Stimulated activated CD8-positive, alpha-beta memory T cell treated with anti-CD3 and anti-CD28 coated beads, Interleukin-2, amount 100 ng/mL, for 1 hour (primary cell): ENCODE results near the gene CPEB1.

Experiments used
- DNase-seq, 2 donors: peaks; one replicate each; pipeline ENCODE4 v3.0.0-alpha.2; 2020; ENCODE audit warnings: low read depth in 2 of 2

Gene CPEB1

DNA sequence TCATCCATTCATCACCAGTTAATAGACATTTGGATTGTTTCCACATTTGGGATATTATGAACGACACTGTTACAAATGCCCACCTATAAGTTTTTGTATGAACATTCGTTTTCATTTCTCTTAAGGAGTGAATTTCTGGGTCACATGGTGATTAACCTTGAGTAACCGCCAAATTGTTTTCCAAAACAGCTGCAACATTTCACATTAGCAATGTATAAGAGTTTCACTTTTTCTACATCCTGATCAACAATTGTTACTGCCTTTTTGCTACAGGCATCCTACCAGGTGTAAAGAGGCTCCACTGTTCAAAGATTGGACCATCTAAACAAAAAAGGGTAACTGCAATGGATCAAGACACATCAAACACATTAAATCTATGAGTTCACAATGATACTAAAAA, 52.0 kb downstream of the CPEB1 start:
- no peak for DNase-seq

GRCh38 chr15:82587805-82588204, 59.4 kb downstream of the CPEB1 start:
- DNase-seq: no peak

DNA sequence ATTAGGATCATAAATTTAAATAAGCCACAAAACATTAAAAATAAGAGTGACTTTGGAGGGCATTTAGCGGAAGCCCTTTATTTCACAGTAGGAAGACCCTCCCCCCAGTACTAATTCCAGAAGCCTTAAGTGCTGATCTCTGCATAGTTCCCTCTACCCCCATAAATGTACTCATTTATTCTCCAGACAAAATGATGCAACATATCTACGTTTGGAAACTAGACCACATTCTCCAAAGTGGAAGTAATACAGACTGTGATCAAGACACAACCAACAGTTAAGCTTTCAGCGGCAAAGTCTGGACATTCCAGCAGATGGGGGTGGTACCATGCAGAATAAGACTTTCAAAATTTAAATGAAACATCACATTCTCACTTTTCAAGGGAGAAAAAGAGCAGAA, 62.1 kb downstream of the CPEB1 start:
- no peak for DNase-seq

GRCh38 chr15:82580713-82581112, 66.5 kb downstream of the CPEB1 start:
- DNase-seq: no peak

GRCh38 chr15:82575335-82575734, 71.8 kb downstream of the CPEB1 start:
- no peak for DNase-seq

DNA sequence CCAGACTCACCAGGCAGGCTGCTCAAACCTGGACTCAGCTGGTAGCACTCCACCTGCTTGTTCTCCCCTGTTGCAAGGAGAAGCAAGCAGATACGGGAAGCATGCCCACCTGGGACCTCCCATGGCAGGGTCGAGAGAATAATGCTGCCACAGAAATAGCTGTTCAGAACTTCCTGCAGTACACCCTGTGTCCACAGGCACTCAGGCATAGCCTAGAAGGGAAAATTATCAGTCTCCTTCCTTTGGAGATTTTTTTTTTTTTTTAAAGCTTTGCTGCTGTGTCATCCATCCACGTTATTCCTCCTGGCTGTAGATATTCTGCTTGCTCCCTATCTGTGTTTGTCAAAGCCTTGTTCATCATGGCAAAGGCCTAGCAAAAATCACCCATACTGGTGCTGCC, 74.2 kb downstream of the CPEB1 start:
- DNase-seq: no peak

DNA sequence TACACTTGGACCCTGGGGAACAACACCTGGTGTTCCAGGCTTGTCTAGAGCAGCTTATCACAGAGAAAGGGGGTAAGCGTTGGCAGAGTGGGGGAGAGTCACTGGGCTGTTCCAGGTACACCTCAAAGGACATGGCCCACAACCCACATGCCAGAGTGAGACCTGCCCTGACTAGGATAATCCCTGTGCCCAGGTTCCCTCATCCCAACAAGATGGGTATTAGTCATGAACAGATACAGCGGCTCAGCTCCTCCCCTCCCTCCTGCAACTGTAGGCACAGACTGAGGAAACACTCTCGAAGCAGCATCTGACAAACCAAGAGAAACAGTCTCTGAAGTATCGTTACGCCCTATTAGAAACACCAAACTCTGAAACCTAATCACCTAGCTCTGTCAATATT, 74.9 kb downstream of the CPEB1 start:
- no peak for DNase-seq

- no peak for DNase-seq
Measured at GRCh38 chr15:82571722-82572222, 75.4 kb downstream of the CPEB1 start.

DNA sequence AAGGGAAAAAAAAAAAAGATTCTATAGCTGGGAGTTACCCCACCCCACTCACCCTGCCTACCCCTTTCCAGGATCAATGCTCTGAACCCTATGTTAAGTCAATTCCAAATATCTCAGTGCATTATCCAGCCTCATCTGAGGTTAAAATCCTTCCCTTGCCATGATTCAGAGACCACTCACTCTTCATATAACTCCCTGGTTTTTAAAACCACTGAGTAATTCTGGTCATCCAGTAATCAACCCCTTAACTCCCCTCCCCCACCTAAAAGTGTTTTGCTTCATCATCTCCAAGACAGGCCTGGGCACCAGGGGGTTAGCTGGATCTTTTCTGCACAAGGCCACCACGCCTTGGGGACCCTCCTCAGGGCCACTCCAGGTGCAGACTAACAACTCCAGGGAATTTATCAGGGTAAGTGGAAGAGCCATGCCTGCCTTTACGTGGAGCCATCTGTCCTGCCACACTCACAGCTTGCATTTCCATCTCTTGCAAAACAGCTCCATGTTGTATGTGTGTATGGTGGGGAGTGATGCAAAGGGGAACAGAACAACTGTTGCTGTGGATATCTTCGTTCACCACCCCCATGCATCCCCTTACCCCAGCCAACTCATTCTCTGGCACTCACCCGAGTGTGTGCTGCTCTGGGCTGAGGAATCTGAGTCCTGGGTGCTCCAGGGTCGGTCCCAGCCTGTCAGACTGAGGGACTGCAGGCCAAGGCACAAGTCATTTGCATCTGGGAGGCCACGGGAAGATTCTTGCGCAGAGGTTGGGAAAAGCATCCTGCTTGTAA, 76.2 kb downstream of the CPEB1 start:
- DNase-seq: no peak

GRCh38 chr15:82569834-82570233, 77.3 kb downstream of the CPEB1 start:
- DNase-seq: no peak

DNA sequence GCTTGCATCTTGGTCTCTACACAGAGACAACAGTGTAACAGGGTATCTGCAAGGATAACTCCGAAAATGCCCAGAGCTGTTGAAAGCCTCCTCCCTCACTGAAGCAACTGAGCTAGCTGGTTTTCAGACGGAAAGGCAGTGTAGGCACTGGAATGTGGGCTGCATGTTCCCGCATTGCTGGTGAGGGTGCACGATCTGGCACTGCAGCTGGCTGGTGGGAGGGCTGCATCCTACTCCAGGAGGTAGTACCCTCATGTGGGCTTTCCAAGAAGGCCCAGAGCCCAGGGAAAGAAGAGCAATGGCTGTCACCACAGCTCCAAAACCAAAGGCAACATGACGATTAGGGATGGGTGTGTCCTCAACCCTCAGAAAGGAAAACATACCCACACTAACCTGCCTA, 78.2 kb downstream of the CPEB1 start:
- no peak for DNase-seq

DNA sequence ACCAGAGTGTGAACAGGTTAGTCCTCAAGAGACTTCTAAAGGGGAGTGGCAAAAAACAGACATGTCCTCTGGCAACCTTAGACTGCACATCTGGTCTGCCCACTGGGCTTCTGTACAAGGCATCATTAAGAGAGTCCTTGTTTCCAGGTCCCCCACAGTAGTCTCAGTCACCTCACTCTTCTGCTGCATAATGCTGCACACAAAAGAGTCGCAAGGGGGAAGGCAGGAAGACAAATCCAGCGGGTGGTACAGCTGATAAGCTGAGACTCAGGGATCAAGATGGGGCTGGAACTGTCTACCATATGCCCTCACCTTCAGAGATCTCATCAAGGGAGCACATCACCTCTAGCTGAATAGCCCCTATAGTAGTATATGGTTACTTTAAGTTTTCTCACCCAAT, 79.5 kb downstream of the CPEB1 start:
- DNase-seq: no peak

DNA sequence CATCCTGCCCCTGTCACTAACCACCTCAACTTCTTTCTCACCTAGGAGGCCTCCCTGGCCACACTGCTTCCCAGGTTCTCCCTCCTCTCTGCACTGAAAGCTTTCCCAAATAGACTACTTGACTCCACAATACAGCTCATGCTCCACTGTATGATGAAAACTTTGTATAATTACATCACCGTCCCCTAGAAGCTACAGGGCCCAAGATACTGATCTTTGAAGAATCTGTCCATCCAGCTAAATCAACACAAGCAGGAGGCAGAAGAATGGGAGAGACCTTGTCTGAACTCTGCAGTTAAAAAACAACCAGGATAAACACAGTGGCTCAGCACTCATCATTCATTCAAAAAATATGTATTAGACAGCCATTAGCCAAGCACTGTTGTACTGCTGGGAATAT, 80.5 kb downstream of the CPEB1 start:
- no peak for DNase-seq

- no peak for DNase-seq
Measured at GRCh38 chr15:82558502-82558901, 88.7 kb downstream of the CPEB1 start.

DNA sequence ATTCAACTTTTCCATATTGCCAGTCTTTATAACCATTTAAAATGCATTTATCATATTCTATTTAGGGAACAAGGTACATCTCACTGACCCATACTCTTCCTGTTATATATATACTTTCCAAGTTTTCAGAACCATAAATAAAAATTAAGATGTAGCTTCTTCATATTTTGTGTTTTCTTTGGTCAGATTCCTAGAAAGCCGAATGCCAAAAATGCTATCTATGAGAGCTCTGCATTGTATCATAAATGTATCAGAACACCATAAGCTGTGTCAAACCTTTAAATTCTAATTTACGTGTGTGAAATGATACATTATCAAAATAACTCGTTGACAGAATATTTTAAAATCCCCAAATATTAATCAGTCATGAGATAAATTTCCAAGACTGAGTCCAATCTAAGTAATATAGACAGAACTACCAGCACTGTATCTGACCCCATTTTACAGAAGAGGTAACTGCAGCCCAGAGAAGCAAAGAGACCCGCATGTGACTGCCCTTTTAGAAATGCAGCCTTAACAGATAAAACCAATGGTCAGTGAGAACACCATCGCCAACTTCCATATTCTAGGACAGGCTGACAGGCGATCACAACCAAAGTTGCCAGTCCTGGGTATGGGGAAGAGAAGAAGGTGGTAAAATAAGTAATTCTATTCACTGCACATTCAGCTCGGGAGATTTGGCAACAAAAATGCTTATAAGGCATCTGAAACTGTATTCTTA, 90.7 kb downstream of the CPEB1 start:
- DNase-seq: no peak

GRCh38 chr15:82554849-82555248, 92.3 kb downstream of the CPEB1 start:
- DNase-seq: no peak

- DNase-seq: no peak
Measured at GRCh38 chr15:82554351-82554750, 92.8 kb downstream of the CPEB1 start.

- DNase-seq: no peak
Measured at GRCh38 chr15:82553846-82554245, 93.3 kb downstream of the CPEB1 start.

DNA sequence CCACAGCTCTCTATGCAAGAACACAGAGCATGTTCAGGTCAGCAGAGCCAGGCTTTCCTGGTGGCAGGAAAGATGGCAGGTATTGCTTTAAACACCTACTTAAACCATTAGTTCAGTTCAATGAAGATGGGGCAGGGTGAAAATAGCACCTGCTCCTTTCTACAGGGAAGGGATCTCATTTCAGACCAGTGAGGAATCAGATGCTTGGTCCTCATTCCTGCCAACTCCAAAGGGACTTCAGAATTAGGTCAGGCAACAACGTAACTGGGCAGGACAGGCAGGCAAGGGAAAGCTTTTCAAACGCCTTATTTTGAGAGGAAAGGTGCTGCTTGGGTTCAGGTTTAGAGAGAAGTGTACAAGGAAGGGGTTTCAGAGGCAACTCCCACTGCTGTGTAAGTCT, 94.3 kb downstream of the CPEB1 start:
- no peak for DNase-seq

- no peak for DNase-seq
Measured at GRCh38 chr15:82551646-82552247, 95.4 kb downstream of the CPEB1 start.

GRCh38 chr15:82549199-82549665, 97.9 kb downstream of the CPEB1 start:
- DNase-seq: no peak

GRCh38 chr15:82548700-82549099, 98.5 kb downstream of the CPEB1 start:
- no peak for DNase-seq

DNA sequence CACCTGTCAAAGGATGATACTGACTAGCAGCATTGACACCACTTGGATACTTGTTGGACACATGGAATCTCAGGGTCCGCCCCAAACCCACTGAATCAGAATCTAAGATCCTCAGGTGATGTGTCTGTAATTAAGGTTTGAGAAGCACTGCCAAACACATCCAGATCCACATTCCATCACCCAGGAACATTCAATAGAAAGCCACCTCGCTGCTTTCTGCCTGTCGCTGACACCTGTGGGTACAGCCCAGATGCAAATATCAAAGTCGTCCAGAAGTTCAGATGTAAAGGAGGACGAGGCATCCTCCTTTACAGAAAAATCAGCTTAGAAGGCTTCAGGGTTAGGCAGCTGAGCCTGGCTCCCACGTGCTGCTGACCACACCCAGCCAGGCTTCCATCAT, 101.7 kb downstream of the CPEB1 start:
- DNase-seq: no peak
